HEK293T (cell line): ENCODE data around the gene EFHB.

ENCODE experiments used
- BHLHE40 ChIP-seq: fragments of 450-650 bp; IDR thresholded peaks from 2 replicates; pipeline ENCODE4 v1.6.1; 2016; ENCODE audit warnings: mild to moderate bottlenecking, moderate library complexity, borderline replicate concordance
- CTBP1 ChIP-seq: fragments of 450-650 bp; IDR thresholded peaks from 2 replicates; pipeline ENCODE4 v1.6.1; 2016; ENCODE audit warnings: borderline replicate concordance
- ELF4 ChIP-seq: fragments of 450-650 bp; IDR thresholded peaks from 2 replicates; pipeline ENCODE4 v1.6.1; 2017; ENCODE audit warnings: antibody characterized with exemption
- FOXA1 ChIP-seq: fragments of 450-650 bp; IDR thresholded peaks from 2 replicates; pipeline ENCODE4 v1.6.1; 2016; ENCODE audit warnings: mild to moderate bottlenecking
- FOXK2 ChIP-seq: fragments of 450-650 bp; IDR thresholded peaks from 2 replicates; pipeline ENCODE4 v1.6.1; 2016; ENCODE audit warnings: mild to moderate bottlenecking
- FOXM1 ChIP-seq: fragments of 450-650 bp; IDR thresholded peaks from 2 replicates; pipeline ENCODE4 v1.6.1; 2017; ENCODE audit warnings: mild to moderate bottlenecking, borderline replicate concordance
- HDGF ChIP-seq: fragments of 450-650 bp; IDR thresholded peaks from 2 replicates; pipeline ENCODE4 v1.6.1; 2017; ENCODE audit warnings: antibody characterized with exemption, borderline replicate concordance
- LEF1 ChIP-seq: fragments of 450-650 bp; IDR thresholded peaks from 2 replicates; pipeline ENCODE4 v1.6.1; 2017; ENCODE audit warnings: mild to moderate bottlenecking, borderline replicate concordance
- NFRKB ChIP-seq: fragments of 450-650 bp; IDR thresholded peaks from 2 replicates; pipeline ENCODE4 v1.6.1; 2016; ENCODE audit warnings: mild to moderate bottlenecking, moderate library complexity
- PKNOX1 ChIP-seq: fragments of 450-650 bp; IDR thresholded peaks from 2 replicates; pipeline ENCODE4 v1.6.1; 2016
- SP1 ChIP-seq: fragments of 450-650 bp; IDR thresholded peaks from 2 replicates; pipeline ENCODE4 v1.6.1; 2017
- SUZ12 ChIP-seq: fragments of 450-650 bp; IDR thresholded peaks from 2 replicates; pipeline ENCODE4 v1.6.1; 2016; ENCODE audit warnings: mild to moderate bottlenecking
- TARDBP ChIP-seq: fragments of 450-650 bp; IDR thresholded peaks from 2 replicates; pipeline ENCODE4 v1.6.1; 2016
- ZNF384 ChIP-seq: fragments of 450-650 bp; IDR thresholded peaks from 2 replicates; pipeline ENCODE4 v1.6.1; 2016

- no peak for TF ChIP-seq SP1
- TF ChIP-seq SUZ12, result no peak
- TF ChIP-seq TARDBP, result no peak
- no peak for TF ChIP-seq BHLHE40
- TF ChIP-seq FOXM1, result no peak
- no peak for TF ChIP-seq NFRKB
- TF ChIP-seq ZNF384, result no peak
- no peak for TF ChIP-seq LEF1
- no peak for TF ChIP-seq FOXK2
- TF ChIP-seq PKNOX1, result no peak
- TF ChIP-seq ELF4, result no peak
- no peak for TF ChIP-seq FOXA1
- TF ChIP-seq HDGF, result no peak
- TF ChIP-seq CTBP1, result no peak
Measured at GRCh38 chr3:19931767-19932188, 2.2 kb downstream of the EFHB start.
